Trophoblast cell (in vitro differentiated cells and primary cell): ENCODE data around the gene CCDC148.

ENCODE experiments used
- DNase-seq, 2 donors: peaks; one replicate each; pipeline ENCODE4 v3.0.0-alpha.2; 2016
- H2AFZ ChIP-seq: 2 replicates; pipeline ENCODE4 v1.6.1; 2013; ENCODE audit warnings: low read length, moderate library complexity, mild to moderate bottlenecking; ENCODE audit not compliant: insufficient read depth, poor library complexity
- H2AK5ac ChIP-seq: 2 replicates; pipeline ENCODE4 v1.6.1; 2013; ENCODE audit warnings: mild to moderate bottlenecking, low read length
- H2BK120ac ChIP-seq: 2 replicates; pipeline ENCODE4 v1.6.1; 2013; ENCODE audit warnings: low read length, mild to moderate bottlenecking, moderate library complexity; ENCODE audit not compliant: insufficient read depth, poor library complexity
- H2BK12ac ChIP-seq: 2 replicates; pipeline ENCODE4 v1.6.1; 2013; ENCODE audit warnings: mild to moderate bottlenecking, low read length, moderate library complexity
- H2BK5ac ChIP-seq: 2 replicates; pipeline ENCODE4 v1.6.1; 2013; ENCODE audit warnings: low read length, low read depth, moderate library complexity, mild to moderate bottlenecking; ENCODE audit not compliant: poor library complexity
- H3K14ac ChIP-seq: 2 replicates; pipeline ENCODE4 v1.6.1; 2013; ENCODE audit warnings: mild to moderate bottlenecking, low read length
- H3K18ac ChIP-seq: 2 replicates; pipeline ENCODE4 v1.6.1; 2013; ENCODE audit warnings: mild to moderate bottlenecking, low read length
- H3K23ac ChIP-seq: 2 replicates; pipeline ENCODE4 v1.6.1; 2013; ENCODE audit warnings: low read length
- H3K27ac ChIP-seq: 2 replicates; pipeline ENCODE4 v1.5.1; 2013; ENCODE audit warnings: low read depth, mild to moderate bottlenecking, inconsistent platforms, low read length, moderate library complexity
- H3K27me3 ChIP-seq: 2 replicates; pipeline ENCODE4 v1.6.1; 2013; ENCODE audit warnings: inconsistent platforms, mild to moderate bottlenecking, low read length, moderate library complexity; ENCODE audit not compliant: insufficient read depth
- H3K36me3 ChIP-seq, 2 experiments: 1 replicate in 1 of 2; 2 replicates in 1 of 2; pipeline ENCODE4 v1.6.1; 2013; ENCODE audit warnings: low read length in 2 of 2, mild to moderate bottlenecking in 2 of 2, moderate library complexity in 1 of 2; ENCODE audit not compliant: insufficient read depth in 2 of 2, control insufficient read depth in 1 of 2
- H3K4ac ChIP-seq: 2 replicates; pipeline ENCODE4 v1.6.1; 2013; ENCODE audit warnings: low read depth, mild to moderate bottlenecking, low read length, moderate library complexity
- H3K4me1 ChIP-seq, 2 experiments: 1 replicate in 1 of 2; 2 replicates in 1 of 2; pipeline ENCODE4 v1.6.1; 2013; ENCODE audit warnings: low read length in 2 of 2, mild to moderate bottlenecking in 2 of 2, moderate library complexity in 1 of 2; ENCODE audit not compliant: insufficient read depth in 2 of 2, control insufficient read depth in 1 of 2
- H3K4me2 ChIP-seq: 2 replicates; pipeline ENCODE4 v1.6.1; 2013; ENCODE audit warnings: inconsistent platforms, mild to moderate bottlenecking, low read length, moderate library complexity
- H3K4me3 ChIP-seq: 2 replicates; pipeline ENCODE4 v1.5.1; 2013; ENCODE audit warnings: mild to moderate bottlenecking, low read depth, low read length, inconsistent platforms
- H3K79me1 ChIP-seq: one replicate; pipeline ENCODE4 v1.6.1; 2013; ENCODE audit warnings: low read length
- H3K79me2 ChIP-seq: 2 replicates; pipeline ENCODE4 v1.6.1; 2013; ENCODE audit warnings: low read length, mild to moderate bottlenecking; ENCODE audit not compliant: control insufficient read depth, insufficient read depth, poor library complexity
- H3K9ac ChIP-seq: 2 replicates; pipeline ENCODE4 v1.6.1; 2013; ENCODE audit warnings: mild to moderate bottlenecking, low read length
- H3K9me3 ChIP-seq: 2 replicates; pipeline ENCODE4 v1.6.1; 2013; ENCODE audit warnings: low read depth, mild to moderate bottlenecking, control low read depth, inconsistent platforms, low read length; ENCODE audit not compliant: insufficient read depth
- H4K12ac ChIP-seq: 2 replicates; pipeline ENCODE4 v1.6.1; 2013; ENCODE audit warnings: low read depth, mild to moderate bottlenecking, low read length, moderate library complexity
- H4K8ac ChIP-seq: 2 replicates; pipeline ENCODE4 v1.6.1; 2013; ENCODE audit warnings: low read depth, mild to moderate bottlenecking, low read length, moderate library complexity
- H4K91ac ChIP-seq: one replicate; pipeline ENCODE4 v1.6.1; 2013; ENCODE audit warnings: low read depth, mild to moderate bottlenecking, low read length, moderate library complexity
- WGBS: extraction: QIAGEN DNeasy Blood & Tissue Kit; methylation state at CpG from one replicate; pipeline ENCODE4 v1.1.7; 2013; ENCODE audit warnings: missing lambda C conversion rate; ENCODE audit not compliant: insufficient read length, insufficient coverage; ENCODE audit errors: extremely low coverage; 5-methylcytosine and 5-hydroxymethylcytosine counted together

Gene CCDC148

GRCh38 chr2:158460632-158461297 lies 4.2 kb upstream of the CCDC148 start:
- no peak overlapping the region for H2BK5ac ChIP-seq

GRCh38 chr2:158459161-158460003 lies 2.8 kb upstream of the CCDC148 start:
- H4K8ac ChIP-seq = no peak overlapping the region
- H2BK12ac ChIP-seq = no peak overlapping the region
- H2AFZ ChIP-seq = no peak overlapping the region
- no peak overlapping the region for H3K18ac ChIP-seq
- DNase-seq = no peak
- H3K4ac ChIP-seq = no peak overlapping the region
- no peak overlapping the region for H4K91ac ChIP-seq
- no peak overlapping the region for H3K27ac ChIP-seq
- peaks cover 0 to 1% of the 10 kb centered on the region in 2 experiments for H3K36me3 ChIP-seq
- H2BK120ac ChIP-seq = no peak overlapping the region
- H2BK5ac ChIP-seq = no peak overlapping the region
- H3K4me3 ChIP-seq = no peak overlapping the region
- H3K9ac ChIP-seq = no peak overlapping the region
- WGBS = no CpG with 5 or more reads among the region's 9 CpGs
- H3K9me3 ChIP-seq = no peaks in the 10 kb centered on the region
- H4K12ac ChIP-seq = no peak overlapping the region
- H2AK5ac ChIP-seq = no peak overlapping the region
- H3K79me2 ChIP-seq = peaks cover 12% of the 10 kb centered on the region
- no peak overlapping the region for H3K23ac ChIP-seq
- peaks cover 11% of the 10 kb centered on the region for H3K79me1 ChIP-seq
- no peak overlapping the region for H3K4me2 ChIP-seq
- peaks cover 0 to 16% of the 10 kb centered on the region in 2 experiments for H3K4me1 ChIP-seq
- no peak overlapping the region for H3K14ac ChIP-seq
- H3K27me3 ChIP-seq = no peaks in the 10 kb centered on the region

More at GRCh38 chr2:158460632-158461297, 4.2 kb upstream of the CCDC148 start:
- no peak overlapping the region for H4K8ac ChIP-seq
- H4K91ac ChIP-seq = no peak overlapping the region
- no peak overlapping the region for H2BK12ac ChIP-seq
- no peaks in the 10 kb centered on the region for H3K9me3 ChIP-seq
- H3K36me3 ChIP-seq = peaks cover 0 to 1% of the 10 kb centered on the region in 2 experiments
- H3K79me1 ChIP-seq = peaks cover 11% of the 10 kb centered on the region
- no peak for DNase-seq
- no CpG with 5 or more reads among the region's 3 CpGs for WGBS
- H3K4me2 ChIP-seq = no peak overlapping the region
- H4K12ac ChIP-seq = no peak overlapping the region
- no peak overlapping the region for H3K9ac ChIP-seq
- peak overlapping the region; percentile 10 for H3K4ac ChIP-seq
- H2AK5ac ChIP-seq = no peak overlapping the region
- H3K4me3 ChIP-seq = no peak overlapping the region
- H3K27ac ChIP-seq = no peak overlapping the region
- no peak overlapping the region for H2BK120ac ChIP-seq
- no peaks in the 10 kb centered on the region for H3K27me3 ChIP-seq
- H3K14ac ChIP-seq = no peak overlapping the region
- H2AFZ ChIP-seq = no peak overlapping the region
- peaks cover 12% of the 10 kb centered on the region for H3K79me2 ChIP-seq
- H3K23ac ChIP-seq = no peak overlapping the region
- H3K18ac ChIP-seq = no peak overlapping the region
- peaks cover 0 to 16% of the 10 kb centered on the region in 2 experiments for H3K4me1 ChIP-seq

GRCh38 chr2:158458617-158458920 lies 2.0 kb upstream of the CCDC148 start:
- Histone ChIP-seq H3K4me3 (no peak overlapping the region), H4K91ac (peak overlapping the region; percentile 8), H3K23ac (no peak overlapping the region), H3K27me3 (no peaks in the 10 kb centered on the region), H3K9me3 (no peaks in the 10 kb centered on the region), H3K79me1 (peaks cover 11% of the 10 kb centered on the region), H2AFZ (no peak overlapping the region), H3K14ac (no peak overlapping the region), H2BK120ac (no peak overlapping the region), H3K79me2 (peaks cover 12% of the 10 kb centered on the region), H3K9ac (peak overlapping the region; percentile 79), H4K8ac (no peak overlapping the region), H2BK5ac (no peak overlapping the region), H3K18ac (no peak overlapping the region), H3K4me1 (peaks cover 0 to 16% of the 10 kb centered on the region in 2 experiments), H2BK12ac (no peak overlapping the region), H4K12ac (no peak overlapping the region), H3K36me3 (peaks cover 0 to 1% of the 10 kb centered on the region in 2 experiments), H3K4me2 (peak overlapping the region; percentile 99), H3K27ac (peak overlapping the region; percentile 91), H3K4ac (no peak overlapping the region), H2AK5ac (no peak overlapping the region)
- DNase-seq = peak in 1 of 2 donors; percentile 31
- WGBS = no CpG with 5 or more reads among the region's 9 CpGs

- Histone ChIP-seq H2AK5ac (no peak overlapping the region), H3K4me2 (peak overlapping the region; percentile 99), H2BK12ac (peak overlapping the region; percentile 47), H3K4ac (peak overlapping the region; percentile 22), H2BK120ac (peak overlapping the region; percentile 55), H4K91ac (peak overlapping the region; percentile 74), H3K23ac (no peak overlapping the region), H4K12ac (peak overlapping the region; percentile 36), H3K18ac (peak overlapping the region; percentile 6), H3K27me3 (no peaks in the 10 kb centered on the region), H2BK5ac (peak overlapping the region; percentile 86), H3K14ac (peak overlapping the region; percentile 10), H3K9ac (peak overlapping the region; percentile 79), H3K27ac (peak overlapping the region; percentile 91), H2AFZ (peak overlapping the region; percentile 82), H3K9me3 (no peaks in the 10 kb centered on the region), H4K8ac (peak overlapping the region; percentile 2), H3K4me1 (peaks cover 0 to 16% of the 10 kb centered on the region in 2 experiments), H3K79me1 (peaks cover 11% of the 10 kb centered on the region), H3K36me3 (peaks cover 0 to 1% of the 10 kb centered on the region in 2 experiments), H3K79me2 (peaks cover 12% of the 10 kb centered on the region), H3K4me3 (peak overlapping the region; percentile 91)
- WGBS = no CpG with 5 or more reads among the region's 61 CpGs
- peak; percentile 70 to 79 for DNase-seq
These were observed 1.5 kb upstream of the CCDC148 start for GRCh38 chr2:158457826-158458616.
